Mesothelial cell of epicardium (in vitro differentiated cells): Measurements from ENCODE around the gene ABCC6. TPM values are rescaled to one million over a fixed set of nuclear protein-coding genes. Genes with fewer than 3 reads are reported as not detected.
"Not testable (repeated sequence)": the region's sequence is repeated elsewhere in the genome, so short reads cannot be mapped to it uniquely, and the experiment has no call there.

Experiments
- DNase-seq, 2 experiments: peaks; one replicate each; pipeline ENCODE4 v3.0.0; 2021; ENCODE audit warnings: low spot score in 2 of 2; ENCODE audit not compliant: unreplicated experiment in 2 of 2
- H3K27ac Mint-ChIP-seq: 2 replicates; pipeline ENCODE4 v1.8.0; 2021; ENCODE audit warnings: mixed read lengths
- H3K27me3 Mint-ChIP-seq: 2 replicates; pipeline ENCODE4 v1.8.0; 2021; ENCODE audit warnings: low read depth, mixed read lengths
- H3K36me3 Mint-ChIP-seq: 2 replicates; pipeline ENCODE4 v1.8.0; 2021; ENCODE audit warnings: mixed read lengths
- H3K4me1 Mint-ChIP-seq: 2 replicates; pipeline ENCODE4 v1.8.0; 2021; ENCODE audit warnings: mixed read lengths
- H3K4me3 Mint-ChIP-seq: 2 replicates; pipeline ENCODE4 v1.8.0; 2021; ENCODE audit warnings: mild to moderate bottlenecking, moderate library complexity, mixed read lengths
- H3K9me3 Mint-ChIP-seq: 2 replicates; pipeline ENCODE4 v1.8.0; 2021; ENCODE audit warnings: mixed read lengths
- total RNA-seq: library from RNA; stranded (reverse); gene quantifications from 3 replicates; pipeline ENCODE4 v1.2.1, GENCODE V29; 2021

The ABCC6 gene
- total RNA-seq, 1 donor from 2014 or later: 3.2 TPM

DNA sequence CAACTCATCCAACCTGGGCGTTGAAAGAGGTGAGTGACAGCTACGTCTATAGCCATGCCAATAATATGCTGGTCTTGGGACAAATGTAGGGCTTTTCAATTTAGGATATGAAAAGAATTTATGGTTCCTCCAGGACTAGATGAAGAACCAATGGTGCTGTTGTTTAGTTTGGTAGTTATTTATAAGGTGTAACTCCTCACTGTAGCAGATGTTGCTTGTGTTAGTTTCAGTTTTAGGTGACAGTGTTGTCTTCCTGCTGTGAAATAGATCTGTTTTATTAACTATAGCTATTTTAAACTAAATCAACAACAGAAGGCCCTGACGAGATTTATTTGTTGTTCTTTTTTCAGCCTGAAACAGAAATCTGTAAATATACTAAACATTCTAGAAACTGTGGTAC lies 24.1 kb upstream of the ABCC6 start:
- DNase-seq, H3K27me3 Mint-ChIP-seq, H3K9me3 Mint-ChIP-seq, H3K27ac Mint-ChIP-seq, H3K4me1 Mint-ChIP-seq, H3K4me3 Mint-ChIP-seq, H3K36me3 Mint-ChIP-seq: not testable (repeated sequence)

DNA sequence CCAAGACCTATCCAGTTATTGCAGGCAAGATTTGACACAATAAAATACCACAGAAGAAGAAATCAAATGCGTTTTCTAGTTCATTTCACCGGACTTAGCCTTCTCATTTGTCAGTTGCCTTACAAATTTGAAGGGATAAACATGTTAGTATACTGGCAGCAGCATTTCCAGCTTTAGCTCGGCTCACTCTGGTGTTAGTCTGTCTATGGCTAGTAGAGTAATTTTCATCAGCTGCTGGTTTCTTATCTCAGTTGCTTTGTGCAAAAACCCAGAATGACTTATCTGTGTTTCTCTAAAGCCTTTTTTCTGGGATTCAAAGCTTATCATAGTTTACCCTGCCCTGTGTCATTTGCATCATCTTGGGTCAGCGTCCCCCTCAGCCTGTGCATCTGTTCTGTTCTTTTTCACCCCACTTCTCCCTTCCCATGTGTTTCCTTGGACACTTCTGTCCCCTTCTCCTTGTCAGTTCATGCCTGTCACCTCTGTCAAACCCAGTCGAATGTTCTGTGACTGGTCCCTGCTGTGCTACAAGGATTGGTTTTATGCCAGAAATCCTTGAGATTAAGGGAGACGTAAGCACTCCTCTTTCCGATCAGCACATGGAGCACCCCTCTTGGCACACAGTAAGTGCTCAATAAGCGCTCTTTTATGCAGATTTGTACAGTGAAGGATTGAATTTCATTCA lies 23.4 kb upstream of the ABCC6 start:
- H3K4me1 Mint-ChIP-seq, H3K27me3 Mint-ChIP-seq, H3K4me3 Mint-ChIP-seq, DNase-seq, H3K9me3 Mint-ChIP-seq, H3K27ac Mint-ChIP-seq, H3K36me3 Mint-ChIP-seq: not testable (repeated sequence)

DNA sequence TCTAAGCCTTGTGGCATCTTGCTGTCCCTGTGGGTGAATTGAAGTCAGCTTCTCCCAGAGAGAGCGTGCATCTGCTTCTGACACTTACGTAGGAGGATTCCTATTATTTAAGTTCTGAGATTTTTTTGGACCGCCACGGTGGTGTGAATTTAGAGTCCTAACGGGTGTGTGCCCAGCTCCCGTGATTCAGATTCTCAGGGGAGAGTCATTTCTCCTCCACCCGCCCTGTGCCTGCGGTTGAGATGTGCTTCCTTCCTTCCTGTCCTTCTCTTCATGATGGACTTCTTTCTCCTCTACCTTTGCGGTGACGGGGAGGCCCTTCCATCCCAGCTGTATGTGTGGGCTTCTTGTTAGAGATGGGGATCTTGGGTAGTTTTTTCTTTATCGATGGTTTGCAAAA lies 20.6 kb upstream of the ABCC6 start:
- H3K27me3 Mint-ChIP-seq, H3K4me1 Mint-ChIP-seq, H3K27ac Mint-ChIP-seq, DNase-seq, H3K4me3 Mint-ChIP-seq, H3K9me3 Mint-ChIP-seq, H3K36me3 Mint-ChIP-seq: not testable (repeated sequence)

DNA sequence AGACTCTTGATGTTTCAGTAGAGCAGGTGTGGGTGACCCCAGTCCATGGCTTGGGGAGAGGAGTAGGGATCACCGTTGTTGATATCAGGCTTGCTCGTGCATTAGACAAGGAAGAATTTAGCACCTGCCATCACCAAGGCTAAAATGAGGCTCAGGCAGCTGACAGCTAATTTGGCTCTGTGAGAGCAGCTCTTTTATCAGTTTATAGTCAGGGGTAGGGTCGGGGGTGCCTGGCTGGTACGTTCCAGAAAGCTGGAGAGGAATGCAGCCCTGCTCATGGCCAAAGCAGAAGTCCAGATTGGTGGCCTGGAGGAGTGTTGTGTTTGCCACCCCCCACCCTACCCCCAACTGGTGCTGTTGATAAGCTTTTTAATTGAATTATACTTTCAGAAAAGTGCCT lies 17.4 kb upstream of the ABCC6 start:
- DNase-seq, H3K27me3 Mint-ChIP-seq, H3K9me3 Mint-ChIP-seq, H3K27ac Mint-ChIP-seq, H3K4me1 Mint-ChIP-seq, H3K4me3 Mint-ChIP-seq, H3K36me3 Mint-ChIP-seq: not testable (repeated sequence)

DNA sequence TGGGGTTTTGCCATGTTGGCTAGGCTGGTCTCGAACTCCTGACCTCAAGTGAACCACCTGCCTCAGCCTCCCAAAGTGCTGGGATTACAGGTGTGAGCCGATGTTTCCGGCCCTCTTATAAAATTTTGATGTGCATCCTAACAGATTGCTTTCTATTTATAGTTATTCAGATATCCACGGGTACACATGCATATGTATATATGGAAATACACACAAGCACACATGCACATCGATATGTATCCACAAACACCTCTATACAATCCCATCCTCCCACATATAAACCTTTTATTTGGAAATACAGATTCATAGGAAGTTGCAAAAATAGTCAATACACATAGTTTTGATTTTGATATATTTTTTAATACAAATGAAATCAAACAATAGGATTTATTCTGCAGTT lies 14.4 kb upstream of the ABCC6 start:
- DNase-seq, H3K27ac Mint-ChIP-seq, H3K4me1 Mint-ChIP-seq, H3K4me3 Mint-ChIP-seq, H3K36me3 Mint-ChIP-seq, H3K9me3 Mint-ChIP-seq, H3K27me3 Mint-ChIP-seq: not testable (repeated sequence)

DNA sequence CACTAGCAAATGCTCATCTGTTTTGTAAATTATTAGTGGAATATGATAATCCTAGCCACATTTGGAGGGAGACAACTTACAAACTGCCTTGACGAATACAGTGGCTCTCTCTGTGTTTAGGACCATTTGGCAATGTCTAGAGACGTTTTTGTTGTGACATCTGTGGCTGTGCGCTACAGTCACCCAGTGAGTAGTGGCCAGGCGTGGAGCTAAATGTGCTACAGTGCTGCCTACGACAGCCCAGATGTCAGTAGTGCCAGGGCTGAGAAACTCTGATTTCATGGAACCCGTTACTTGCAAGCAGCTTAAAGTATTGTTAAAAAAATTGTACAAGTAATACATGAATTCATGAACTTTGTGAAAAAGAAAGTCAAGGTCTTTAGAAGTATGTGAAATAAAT lies 13.8 kb upstream of the ABCC6 start:
- H3K9me3 Mint-ChIP-seq, DNase-seq, H3K27me3 Mint-ChIP-seq, H3K4me3 Mint-ChIP-seq, H3K36me3 Mint-ChIP-seq, H3K4me1 Mint-ChIP-seq, H3K27ac Mint-ChIP-seq: not testable (repeated sequence)

DNA sequence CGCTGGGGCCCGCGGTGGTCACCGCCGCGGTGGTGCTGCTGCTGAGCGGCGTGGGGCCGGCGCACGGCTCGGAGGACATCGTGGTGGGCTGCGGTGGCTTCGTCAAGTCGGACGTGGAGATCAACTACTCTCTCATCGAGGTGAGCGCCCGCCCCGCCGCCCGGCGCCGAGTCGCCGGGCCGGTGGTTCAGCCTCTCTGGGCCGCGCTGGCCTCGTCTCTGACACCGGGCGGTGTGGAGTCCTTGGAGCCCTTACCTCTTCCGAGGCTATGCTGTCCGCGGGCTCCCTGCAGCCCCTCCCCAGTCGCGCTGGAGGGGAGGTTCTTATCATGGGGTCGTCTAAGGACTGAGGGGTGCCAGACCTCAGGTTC lies 9.4 kb upstream of the ABCC6 start:
- H3K27ac Mint-ChIP-seq, H3K27me3 Mint-ChIP-seq, H3K36me3 Mint-ChIP-seq, DNase-seq, H3K9me3 Mint-ChIP-seq, H3K4me1 Mint-ChIP-seq, H3K4me3 Mint-ChIP-seq: not testable (repeated sequence)

DNA sequence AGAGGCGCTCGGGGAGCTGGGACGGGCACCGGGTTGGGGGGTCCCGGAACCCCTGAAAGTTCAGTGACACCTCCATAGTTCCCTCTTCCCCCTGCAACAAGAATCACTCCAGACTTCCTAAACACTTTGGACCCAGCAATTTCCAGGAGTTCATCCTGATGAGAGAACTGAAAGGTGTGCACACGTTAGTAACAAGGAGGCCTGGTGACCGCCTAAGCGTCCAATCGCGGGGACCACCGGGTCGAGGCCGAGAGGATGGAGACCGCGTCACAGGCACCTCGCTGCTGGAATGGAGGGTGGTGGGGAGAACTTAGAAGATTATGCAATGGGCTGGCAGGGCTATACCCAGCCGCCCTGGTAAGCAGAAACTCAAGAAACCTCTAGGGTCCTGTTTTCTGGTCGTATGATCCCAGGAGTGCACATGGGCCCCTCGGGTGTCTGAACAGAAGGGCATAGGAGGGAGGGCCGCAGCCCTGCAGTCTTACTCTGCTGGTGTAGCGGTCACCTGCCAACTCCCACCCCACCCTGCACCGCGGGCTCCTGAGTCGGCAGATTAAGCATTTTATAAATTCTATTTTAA lies 458 bp upstream of the ABCC6 start:
- H3K27ac Mint-ChIP-seq, H3K27me3 Mint-ChIP-seq, H3K9me3 Mint-ChIP-seq, DNase-seq, H3K36me3 Mint-ChIP-seq, H3K4me1 Mint-ChIP-seq: not testable (repeated sequence)
- H3K4me3 Mint-ChIP-seq: peak overlapping the region; percentile 55

DNA sequence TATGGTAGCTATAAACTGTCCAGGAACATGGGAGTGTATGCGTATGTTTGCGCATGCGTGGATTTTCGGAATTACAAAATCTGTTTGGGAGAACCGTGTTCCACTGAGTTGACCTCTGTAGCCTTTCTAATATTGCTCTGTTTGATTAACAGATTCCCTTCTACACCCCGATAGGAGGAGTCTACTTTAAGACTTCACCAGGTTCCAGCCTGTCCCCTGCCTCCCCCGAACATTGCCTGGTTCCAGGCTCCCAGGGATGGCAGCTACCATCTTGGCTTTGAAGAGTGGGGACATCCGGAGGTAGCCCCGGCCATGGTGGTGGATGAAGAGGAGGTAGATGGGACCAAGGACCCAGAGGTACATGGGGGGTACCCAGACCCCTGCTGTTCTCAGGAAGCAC lies 1.9 kb downstream of the ABCC6 start:
- not testable (repeated sequence) for H3K27ac Mint-ChIP-seq, H3K27me3 Mint-ChIP-seq, H3K4me1 Mint-ChIP-seq, H3K36me3 Mint-ChIP-seq, H3K9me3 Mint-ChIP-seq, H3K4me3 Mint-ChIP-seq, DNase-seq

DNA sequence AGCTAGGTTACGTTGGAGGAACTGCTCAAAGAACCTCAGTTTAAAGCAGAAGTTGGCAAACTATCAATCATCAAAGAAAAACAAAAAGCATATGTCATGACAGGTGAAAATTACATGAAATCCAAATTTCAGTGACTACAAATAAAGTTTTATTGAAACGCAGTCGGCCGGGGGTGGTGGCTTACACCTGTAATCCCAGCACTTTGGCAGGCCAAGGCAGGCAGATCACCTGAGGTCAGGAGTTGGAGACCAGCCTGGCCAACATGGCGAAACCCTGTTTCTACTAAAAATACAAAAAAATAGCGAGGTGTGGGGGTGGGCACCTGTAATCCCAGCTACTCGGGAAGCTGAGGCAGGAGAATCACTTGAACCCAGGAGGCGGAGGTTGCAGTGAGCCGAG lies 2.8 kb downstream of the ABCC6 start:
- H3K4me3 Mint-ChIP-seq, H3K27me3 Mint-ChIP-seq, DNase-seq, H3K4me1 Mint-ChIP-seq, H3K36me3 Mint-ChIP-seq, H3K9me3 Mint-ChIP-seq, H3K27ac Mint-ChIP-seq: not testable (repeated sequence)

DNA sequence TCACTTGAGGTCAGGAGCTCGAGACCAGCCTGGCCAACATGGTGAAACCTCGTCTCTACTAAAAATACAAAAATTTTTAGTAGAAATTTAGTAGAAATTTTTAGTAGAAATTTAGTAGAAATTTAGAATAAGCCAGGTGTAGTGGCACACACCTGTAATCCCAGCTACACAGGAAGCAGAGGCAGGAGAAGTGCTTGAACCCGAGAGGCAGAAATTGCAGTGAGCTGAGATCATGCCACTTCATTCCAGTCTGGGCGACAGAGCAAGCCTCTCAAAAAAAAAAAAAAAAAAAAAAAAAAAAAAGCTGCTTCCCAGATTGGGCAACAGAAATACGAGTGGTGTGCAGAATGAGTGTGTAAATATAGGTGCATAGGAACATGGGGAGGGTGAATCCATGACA lies 4.5 kb downstream of the ABCC6 start:
- H3K9me3 Mint-ChIP-seq, H3K36me3 Mint-ChIP-seq, H3K4me3 Mint-ChIP-seq, H3K27me3 Mint-ChIP-seq, DNase-seq, H3K27ac Mint-ChIP-seq, H3K4me1 Mint-ChIP-seq: not testable (repeated sequence)

DNA sequence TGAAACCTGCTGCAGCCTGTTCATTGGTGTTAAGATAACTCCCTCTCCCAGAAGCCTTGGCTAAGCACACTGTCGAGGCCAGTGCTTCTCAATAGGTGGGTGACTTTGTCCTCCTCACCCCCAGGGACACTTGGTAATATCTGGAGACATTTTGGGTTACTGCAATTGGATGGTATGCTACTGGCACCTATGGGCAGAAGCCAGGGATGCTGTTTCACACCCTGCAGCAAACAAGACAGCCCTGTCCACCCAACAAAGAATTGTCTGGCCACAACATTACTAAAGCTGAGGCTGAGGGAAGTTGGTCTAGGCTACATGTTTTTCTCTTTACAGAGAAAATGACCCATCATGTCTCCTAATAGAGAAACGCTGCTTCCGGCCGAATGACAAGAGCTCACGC lies 4.9 kb downstream of the ABCC6 start:
- not testable (repeated sequence) for H3K4me3 Mint-ChIP-seq, DNase-seq, H3K27me3 Mint-ChIP-seq, H3K27ac Mint-ChIP-seq, H3K36me3 Mint-ChIP-seq, H3K4me1 Mint-ChIP-seq, H3K9me3 Mint-ChIP-seq

DNA sequence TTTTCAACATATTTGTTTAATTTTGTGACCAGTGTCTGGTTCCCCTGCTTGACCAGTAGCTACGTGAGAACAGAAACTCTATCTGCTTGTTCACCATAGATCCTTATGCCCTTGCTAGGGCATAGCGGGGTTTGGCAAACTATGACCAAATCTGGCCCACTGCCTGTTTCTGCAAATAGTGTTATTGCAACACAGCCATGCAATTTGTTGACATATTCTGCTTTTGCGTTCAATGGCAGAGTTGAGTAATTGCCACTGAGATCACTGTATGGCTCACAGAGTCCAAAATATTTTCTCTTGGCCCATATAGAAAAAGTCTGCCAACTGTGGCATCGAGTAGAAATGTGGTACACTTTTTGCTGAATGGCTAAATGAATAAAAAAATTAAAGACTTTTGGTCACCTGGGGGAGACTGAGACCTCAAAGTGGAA lies 9.4 kb downstream of the ABCC6 start:
- H3K9me3 Mint-ChIP-seq, H3K4me3 Mint-ChIP-seq, DNase-seq, H3K4me1 Mint-ChIP-seq, H3K27me3 Mint-ChIP-seq, H3K36me3 Mint-ChIP-seq, H3K27ac Mint-ChIP-seq: not testable (repeated sequence)

DNA sequence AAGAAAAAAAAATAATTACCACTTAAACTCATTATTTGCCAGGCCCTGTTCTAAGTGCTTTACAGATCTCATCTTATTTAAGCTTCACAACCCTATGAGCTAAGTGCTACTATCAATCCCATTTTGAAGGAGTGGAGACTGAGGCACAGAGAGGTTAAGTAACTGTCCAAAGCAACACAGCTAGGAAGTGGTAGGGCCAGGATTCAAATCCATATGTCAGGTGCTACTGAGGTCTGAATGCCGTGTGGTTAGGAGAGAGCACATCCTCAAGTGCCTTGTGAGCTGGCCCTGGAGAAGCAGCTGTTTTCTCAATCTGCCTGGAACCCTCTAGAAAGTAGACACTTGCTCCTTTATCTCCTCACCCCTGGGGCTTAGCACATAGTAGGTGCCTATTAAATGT lies 11.9 kb downstream of the ABCC6 start:
- H3K27me3 Mint-ChIP-seq, H3K4me3 Mint-ChIP-seq, DNase-seq, H3K36me3 Mint-ChIP-seq, H3K27ac Mint-ChIP-seq, H3K9me3 Mint-ChIP-seq, H3K4me1 Mint-ChIP-seq: not testable (repeated sequence)

DNA sequence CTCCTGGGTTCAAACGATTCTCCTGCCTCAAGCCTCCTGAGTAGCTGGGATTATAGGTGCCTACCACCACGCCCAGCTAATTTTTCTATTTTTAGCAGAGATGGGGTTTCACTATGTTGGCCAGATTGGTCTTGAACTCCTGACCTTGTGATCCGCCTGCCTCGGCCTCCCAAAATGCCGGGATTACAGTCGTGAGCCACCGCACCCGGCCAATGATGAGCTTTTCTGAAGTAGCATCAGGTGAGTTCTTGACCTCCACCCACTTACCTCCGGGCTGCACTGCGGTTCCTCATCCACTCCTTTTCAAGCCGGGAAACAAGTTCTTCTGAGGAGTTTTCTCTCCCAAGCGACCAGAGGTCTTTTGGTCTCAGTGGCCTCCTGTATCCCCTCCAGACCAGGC lies 14.8 kb downstream of the ABCC6 start:
- DNase-seq, H3K27ac Mint-ChIP-seq, H3K9me3 Mint-ChIP-seq: not testable (repeated sequence)

More for the DNA sequence above, 14.8 kb downstream of the ABCC6 start:
- H3K4me3 Mint-ChIP-seq, H3K27me3 Mint-ChIP-seq, H3K4me1 Mint-ChIP-seq, H3K36me3 Mint-ChIP-seq: not testable (repeated sequence)
